ENCODE data around the gene RTEL1. TPM values are rescaled to one million over a fixed set of nuclear protein-coding genes. Genes with fewer than 3 reads are reported as not detected.

The RTEL1 gene
- polyA plus RNA-seq, 3 donors = 1.0 to 15.5 (median 4.8) TPM

DNA sequence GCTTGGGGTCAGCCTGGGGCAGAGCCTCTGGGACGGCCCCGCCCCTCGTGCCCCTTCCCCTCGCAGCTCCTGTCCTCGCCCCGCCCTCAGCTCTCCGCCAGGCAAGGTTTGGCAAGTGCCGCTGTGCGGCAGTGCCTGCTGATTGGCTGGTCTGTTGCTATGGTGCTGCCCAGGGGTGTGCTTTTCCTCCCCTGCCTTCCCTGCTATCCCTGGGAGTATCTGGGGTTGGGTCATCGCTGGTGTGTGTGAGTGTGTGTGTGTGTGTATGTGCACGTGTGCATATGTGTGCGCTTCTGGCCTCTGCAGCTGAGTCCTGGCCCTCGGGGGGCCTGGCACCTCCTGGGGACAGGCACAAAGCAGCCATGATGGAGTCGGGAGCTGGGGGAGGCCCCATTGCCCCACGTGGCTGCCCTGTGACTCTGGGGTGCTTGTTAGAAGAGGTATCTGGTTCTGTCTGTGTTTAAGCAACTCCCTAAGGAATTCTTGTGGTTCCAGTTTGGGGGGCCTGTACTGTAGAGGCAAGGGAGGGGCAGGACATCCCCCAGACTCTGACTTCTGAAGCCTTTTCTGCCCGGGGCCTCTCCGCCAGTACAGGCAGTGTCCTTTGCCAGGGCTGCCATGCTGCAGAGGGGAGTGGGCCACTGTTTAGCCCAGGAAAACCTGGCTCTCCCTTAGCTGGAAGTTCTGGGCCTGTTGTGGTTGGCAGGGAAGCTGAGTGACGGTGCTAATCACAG, 6.9 kb downstream of the RTEL1 start:
- no peak overlapping the region for H3K27ac ChIP-seq (ENCODE audit: low read depth in 1 of 2, low read length in 2 of 2)
- no peak overlapping the region for H2AFZ ChIP-seq (ENCODE audit: insufficient read depth, low read depth, low read length, poor library complexity, severe bottlenecking)
- no peaks in the 10 kb centered on the region for H3K9me3 ChIP-seq (replicated peaks in 1 of 2; ENCODE audit: control insufficient read depth in 1 of 2, insufficient read depth in 1 of 2, low read length in 2 of 2)
- no peaks in the 10 kb centered on the region for H3K9me3 Mint-ChIP-seq
- DNase-seq = no peak
- H3K4me3 ChIP-seq (replicated peaks in 1 of 3; ENCODE audit: low read depth in 2 of 3, low read length in 3 of 3) = no peak overlapping the region
- H3K36me3 Mint-ChIP-seq = peaks cover 70 to 86% of the 10 kb centered on the region in 2 donors
- H3K4me2 ChIP-seq (replicated peaks; ENCODE audit: extremely low read depth, low read length, poor library complexity, severe bottlenecking) = no peak overlapping the region
- no peaks in the 10 kb centered on the region for H3K27me3 ChIP-seq (ENCODE audit: control insufficient read depth in 2 of 2, insufficient read depth in 2 of 2, low read length in 2 of 2)
- intact Hi-C loops (cut with micrococcal nuclease) = no loop called here
- peak overlapping the region in 1 of 7 donors; percentile 54 for H3K27ac Mint-ChIP-seq
- WGBS (ENCODE audit: insufficient coverage) = 84% methylated on average over 13 of the region's 18 CpGs
- no peak overlapping the region for H3K4me3 Mint-ChIP-seq
- no peaks in the 10 kb centered on the region for H4K20me1 ChIP-seq (ENCODE audit: insufficient read depth, low read length)
- no peaks in the 10 kb centered on the region for H3K79me2 ChIP-seq (ENCODE audit: insufficient read depth, low read length)
- H3K4me1 Mint-ChIP-seq = peaks cover 3% of the 10 kb centered on the region
- H3K9ac ChIP-seq (ENCODE audit: insufficient read depth, low read length, poor library complexity, severe bottlenecking) = no peak overlapping the region
- peaks cover 0 to 1% (median 0%) of the 10 kb centered on the region in 3 donors for H3K27me3 Mint-ChIP-seq (ENCODE audit: low read depth in 3 of 3)
- no peaks in the 10 kb centered on the region for H3K4me1 ChIP-seq (ENCODE audit: control insufficient read depth in 1 of 2, insufficient read depth in 2 of 2, low read length in 2 of 2)
- TF ChIP-seq, protein P1, sequence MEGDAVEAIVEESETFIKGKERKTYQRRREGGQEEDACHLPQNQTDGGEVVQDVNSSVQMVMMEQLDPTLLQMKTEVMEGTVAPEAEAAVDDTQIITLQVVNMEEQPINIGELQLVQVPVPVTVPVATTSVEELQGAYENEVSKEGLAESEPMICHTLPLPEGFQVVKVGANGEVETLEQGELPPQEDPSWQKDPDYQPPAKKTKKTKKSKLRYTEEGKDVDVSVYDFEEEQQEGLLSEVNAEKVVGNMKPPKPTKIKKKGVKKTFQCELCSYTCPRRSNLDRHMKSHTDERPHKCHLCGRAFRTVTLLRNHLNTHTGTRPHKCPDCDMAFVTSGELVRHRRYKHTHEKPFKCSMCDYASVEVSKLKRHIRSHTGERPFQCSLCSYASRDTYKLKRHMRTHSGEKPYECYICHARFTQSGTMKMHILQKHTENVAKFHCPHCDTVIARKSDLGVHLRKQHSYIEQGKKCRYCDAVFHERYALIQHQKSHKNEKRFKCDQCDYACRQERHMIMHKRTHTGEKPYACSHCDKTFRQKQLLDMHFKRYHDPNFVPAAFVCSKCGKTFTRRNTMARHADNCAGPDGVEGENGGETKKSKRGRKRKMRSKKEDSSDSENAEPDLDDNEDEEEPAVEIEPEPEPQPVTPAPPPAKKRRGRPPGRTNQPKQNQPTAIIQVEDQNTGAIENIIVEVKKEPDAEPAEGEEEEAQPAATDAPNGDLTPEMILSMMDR (IDR thresholded peaks at IDR 0.05) = no peak
- H3K36me3 ChIP-seq (replicated peaks in 1 of 2; ENCODE audit: control insufficient read depth in 1 of 2, insufficient read depth in 2 of 2, low read length in 2 of 2) = peaks cover 62 to 88% of the 10 kb centered on the region in 2 donors

- Mint-ChIP-seq H3K27me3 (ENCODE audit: low read depth in 3 of 3) (peaks cover 0 to 1% (median 0%) of the 10 kb centered on the region in 3 donors), H3K4me1 (no peaks in the 10 kb centered on the region), H3K4me3 (no peak overlapping the region), H3K9me3 (no peaks in the 10 kb centered on the region), H3K36me3 (peaks cover 67 to 84% of the 10 kb centered on the region in 2 donors), H3K27ac (peak overlapping the region in 1 of 7 donors; percentile 40)
- Histone ChIP-seq H3K9me3 (replicated peaks in 1 of 2; ENCODE audit: control insufficient read depth in 1 of 2, insufficient read depth in 1 of 2, low read length in 2 of 2) (no peaks in the 10 kb centered on the region), H2AFZ (ENCODE audit: insufficient read depth, low read depth, low read length, poor library complexity, severe bottlenecking) (no peak overlapping the region), H3K79me2 (ENCODE audit: insufficient read depth, low read length) (no peaks in the 10 kb centered on the region), H3K27me3 (ENCODE audit: control insufficient read depth in 2 of 2, insufficient read depth in 2 of 2, low read length in 2 of 2) (no peaks in the 10 kb centered on the region), H4K20me1 (ENCODE audit: insufficient read depth, low read length) (no peaks in the 10 kb centered on the region), H3K4me1 (ENCODE audit: control insufficient read depth in 1 of 2, insufficient read depth in 2 of 2, low read length in 2 of 2) (no peaks in the 10 kb centered on the region), H3K36me3 (replicated peaks in 1 of 2; ENCODE audit: control insufficient read depth in 1 of 2, insufficient read depth in 2 of 2, low read length in 2 of 2) (peaks cover 62 to 82% of the 10 kb centered on the region in 2 donors), H3K9ac (ENCODE audit: insufficient read depth, low read length, poor library complexity, severe bottlenecking) (no peak overlapping the region), H3K4me2 (replicated peaks; ENCODE audit: extremely low read depth, low read length, poor library complexity, severe bottlenecking) (no peak overlapping the region), H3K4me3 (replicated peaks in 1 of 3; ENCODE audit: low read depth in 2 of 3, low read length in 3 of 3) (no peak overlapping the region), H3K27ac (ENCODE audit: low read depth in 1 of 2, low read length in 2 of 2) (no peak overlapping the region)
- DNase-seq = no peak
- TF ChIP-seq, protein P1 (IDR thresholded peaks at IDR 0.05) = no peak
- WGBS (ENCODE audit: insufficient coverage) = 98% methylated on average over 8 of the region's 14 CpGs
- intact Hi-C loops (cut with micrococcal nuclease) = no loop called here
These were observed 7.6 kb downstream of the RTEL1 start for GRCh38 chr20:63665708-63666107.
